ENCODE results near the gene RIPOR1. TPM values are rescaled to one million over a fixed set of nuclear protein-coding genes. Genes with fewer than 3 reads are reported as not detected.
A peak's percentile ranks its signal among the peaks of the same experiment; 100 is the strongest.

The RIPOR1 gene
- total RNA-seq, 1 donor from 2014 or later, result 112 TPM

GRCh38 chr16:67571464-67571863 is 42.8 kb downstream of the RIPOR1 start:
- Histone ChIP-seq H3K36me3 (peaks cover 44% of the 10 kb centered on the region), H3K4me1 (peaks cover 25% of the 10 kb centered on the region), H3K9me3 (no peaks in the 10 kb centered on the region), H3K27ac (no peak overlapping the region), H3K27me3 (ENCODE audit: low read depth) (no peaks in the 10 kb centered on the region), H3K4me3 (no peak overlapping the region)
- ATAC-seq (no peak), DNase-seq (no peak)
- TF ChIP-seq, protein P1, sequence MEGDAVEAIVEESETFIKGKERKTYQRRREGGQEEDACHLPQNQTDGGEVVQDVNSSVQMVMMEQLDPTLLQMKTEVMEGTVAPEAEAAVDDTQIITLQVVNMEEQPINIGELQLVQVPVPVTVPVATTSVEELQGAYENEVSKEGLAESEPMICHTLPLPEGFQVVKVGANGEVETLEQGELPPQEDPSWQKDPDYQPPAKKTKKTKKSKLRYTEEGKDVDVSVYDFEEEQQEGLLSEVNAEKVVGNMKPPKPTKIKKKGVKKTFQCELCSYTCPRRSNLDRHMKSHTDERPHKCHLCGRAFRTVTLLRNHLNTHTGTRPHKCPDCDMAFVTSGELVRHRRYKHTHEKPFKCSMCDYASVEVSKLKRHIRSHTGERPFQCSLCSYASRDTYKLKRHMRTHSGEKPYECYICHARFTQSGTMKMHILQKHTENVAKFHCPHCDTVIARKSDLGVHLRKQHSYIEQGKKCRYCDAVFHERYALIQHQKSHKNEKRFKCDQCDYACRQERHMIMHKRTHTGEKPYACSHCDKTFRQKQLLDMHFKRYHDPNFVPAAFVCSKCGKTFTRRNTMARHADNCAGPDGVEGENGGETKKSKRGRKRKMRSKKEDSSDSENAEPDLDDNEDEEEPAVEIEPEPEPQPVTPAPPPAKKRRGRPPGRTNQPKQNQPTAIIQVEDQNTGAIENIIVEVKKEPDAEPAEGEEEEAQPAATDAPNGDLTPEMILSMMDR (IDR thresholded peaks at IDR 0.05), result no peak
- intact Hi-C loops (cut with DNase I), result no loop called here

- H3K4me3 ChIP-seq, result no peak overlapping the region
- peaks cover 44% of the 10 kb centered on the region for H3K36me3 ChIP-seq
- H3K27me3 ChIP-seq (ENCODE audit: low read depth), result no peaks in the 10 kb centered on the region
- no peak for DNase-seq
- no peaks in the 10 kb centered on the region for H3K9me3 ChIP-seq
- intact Hi-C loops (cut with DNase I), result no loop called here
- ATAC-seq, result peak in 1 of 2 donors; percentile 65
- TF ChIP-seq, protein P1 (IDR thresholded peaks at IDR 0.05), result no peak
- peaks cover 25% of the 10 kb centered on the region for H3K4me1 ChIP-seq
- no peak overlapping the region for H3K27ac ChIP-seq
Measured at GRCh38 chr16:67571981-67572431, 43.4 kb downstream of the RIPOR1 start.

DNA sequence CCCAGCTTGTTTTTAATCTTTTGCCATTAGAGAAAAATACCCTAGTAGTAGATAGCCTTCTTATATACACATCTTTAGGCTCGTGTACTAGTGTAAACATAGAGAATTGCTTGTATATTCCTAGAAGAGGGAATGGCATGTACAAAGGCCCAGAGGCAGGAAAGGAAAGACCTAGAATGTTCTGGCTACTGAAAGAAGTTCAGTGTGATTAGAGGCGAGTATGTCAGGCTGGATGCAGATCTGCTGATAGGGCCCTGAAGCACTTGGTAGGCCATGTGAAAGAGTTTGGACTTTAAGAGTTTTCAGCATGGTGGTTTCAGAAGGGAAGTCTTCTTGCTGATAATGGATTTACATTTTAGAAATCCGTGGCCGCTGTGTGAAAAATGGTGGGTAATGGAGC is 51.1 kb downstream of the RIPOR1 start:
- TF ChIP-seq, protein P1 (IDR thresholded peaks at IDR 0.05), result no peak
- no peak overlapping the region for H3K27ac ChIP-seq
- DNase-seq, result no peak
- H3K4me3 ChIP-seq, result no peak overlapping the region
- intact Hi-C loops (cut with DNase I), result no loop called here
- H3K27me3 ChIP-seq (ENCODE audit: low read depth), result no peaks in the 10 kb centered on the region
- H3K36me3 ChIP-seq, result peaks cover 18% of the 10 kb centered on the region
- no peak for ATAC-seq
- no peaks in the 10 kb centered on the region for H3K9me3 ChIP-seq
- H3K4me1 ChIP-seq, result no peaks in the 10 kb centered on the region

DNA sequence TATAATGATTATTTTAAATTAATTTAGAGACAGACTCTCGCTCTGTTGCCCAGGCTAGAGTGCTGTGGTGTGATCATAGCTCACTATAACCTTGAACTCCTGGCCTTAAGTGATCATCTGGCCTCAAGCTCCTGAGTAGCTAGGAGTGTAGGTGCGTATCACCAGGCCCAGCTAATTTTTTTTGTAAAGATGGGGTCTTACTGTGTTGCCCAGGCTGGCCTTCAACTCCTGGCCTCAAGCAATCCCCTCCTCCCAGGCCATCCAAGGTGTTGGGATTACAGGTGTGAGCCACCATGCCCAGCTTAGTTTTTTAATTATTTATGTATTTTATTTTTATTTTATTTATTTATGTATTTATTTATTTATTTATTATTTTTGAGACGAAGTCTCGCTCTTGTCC is 51.6 kb downstream of the RIPOR1 start:
- Histone ChIP-seq H3K27me3 (ENCODE audit: low read depth) (no peaks in the 10 kb centered on the region), H3K4me3 (no peak overlapping the region), H3K36me3 (peaks cover 13% of the 10 kb centered on the region), H3K9me3 (no peaks in the 10 kb centered on the region), H3K27ac (no peak overlapping the region), H3K4me1 (no peaks in the 10 kb centered on the region)
- TF ChIP-seq, protein P1 (IDR thresholded peaks at IDR 0.05), result no peak
- intact Hi-C loops (cut with DNase I), result no loop called here
- ATAC-seq (no peak), DNase-seq (no peak)

DNA sequence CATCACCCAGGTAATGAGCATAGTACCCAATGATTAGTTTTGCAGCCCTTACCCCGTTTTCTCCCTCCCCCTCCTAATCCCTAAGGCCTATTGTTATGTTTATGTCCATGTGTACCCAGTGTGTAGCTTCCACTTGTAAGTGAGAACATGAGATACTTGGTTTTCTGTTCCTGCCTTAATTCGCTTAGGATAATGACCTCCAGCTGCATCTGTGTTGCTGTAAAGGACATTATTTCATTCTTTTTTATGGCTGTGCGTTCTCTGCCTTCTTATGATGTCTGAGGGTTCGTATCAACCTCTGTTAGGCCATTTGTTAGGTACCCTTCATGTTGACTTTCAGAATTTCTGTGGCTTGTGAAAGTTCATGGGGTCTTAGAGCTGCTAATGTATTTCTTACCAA is 64.7 kb downstream of the RIPOR1 start:
- ATAC-seq (no peak), DNase-seq (no peak)
- TF ChIP-seq, protein P1 (IDR thresholded peaks at IDR 0.05), result no peak
- Histone ChIP-seq H3K9me3 (no peaks in the 10 kb centered on the region), H3K36me3 (peaks cover 10% of the 10 kb centered on the region), H3K4me1 (peaks cover 15% of the 10 kb centered on the region), H3K4me3 (no peak overlapping the region), H3K27ac (no peak overlapping the region), H3K27me3 (ENCODE audit: low read depth) (no peaks in the 10 kb centered on the region)
- intact Hi-C loops (cut with DNase I), result no loop called here

- H3K27ac ChIP-seq, result no peak overlapping the region
- H3K4me3 ChIP-seq, result no peak overlapping the region
- TF ChIP-seq, protein P1 (IDR thresholded peaks at IDR 0.05), result no peak
- intact Hi-C loops (cut with DNase I), result no loop called here
- H3K27me3 ChIP-seq (ENCODE audit: low read depth), result no peaks in the 10 kb centered on the region
- H3K9me3 ChIP-seq, result no peaks in the 10 kb centered on the region
- DNase-seq (no peak), ATAC-seq (no peak)
- peaks cover 6% of the 10 kb centered on the region for H3K36me3 ChIP-seq
- peaks cover 15% of the 10 kb centered on the region for H3K4me1 ChIP-seq
Measured at GRCh38 chr16:67593701-67594100, 65.1 kb downstream of the RIPOR1 start.

Data from lower lobe of right lung (tissue), 2 donors.